IMR-90 (cell line): ENCODE measurements around the gene BGN. TPM values are rescaled to one million over a fixed set of nuclear protein-coding genes. Genes with fewer than 3 reads are reported as not detected.

Source experiments
- ATAC-seq: fragments of 200-7000 bp; cut with Tn5 transposase; 2 replicates; pipeline ENCODE4 v1.9.1; 2020; ENCODE audit warnings: low read depth, mild to moderate bottlenecking, moderate library complexity
- BruUV-seq: library from RNA; stranded (reverse); fragments of 400-500 nt; replicated peaks from 2 replicates; lab custom pipeline; 2021; lab: Mats Ljungman, UMichigan
- CTCF ChIA-PET: fragments of 300-600 bp; formaldehyde crosslinking; extraction: SDS; loops from one replicate; lab custom pipeline; 2021; ENCODE audit warnings: antibody characterized with exemption; lab: Yijun Ruan, JAX
- POLR2A ChIA-PET: fragments of 300-600 bp; sonication (Branson Sonifier 250); formaldehyde crosslinking; loops from one replicate; lab custom pipeline; 2022; ENCODE audit warnings: antibody characterized with exemption; ENCODE audit not compliant: unreplicated experiment; lab: Charles Lee
- DNase-seq: peaks from one replicate; pipeline ENCODE4 v3.0.0; 2013
- H2AFZ ChIP-seq: replicated peaks from 2 replicates; pipeline ENCODE3; 2013; ENCODE audit warnings: low read length, mild to moderate bottlenecking; ENCODE audit not compliant: poor library complexity
- H2AK5ac ChIP-seq: 2 replicates; pipeline ENCODE4 v1.6.1; 2013; ENCODE audit warnings: low read depth, low read length, inconsistent platforms
- H2AK9ac ChIP-seq: replicated peaks from 2 replicates; pipeline ENCODE3; 2013; ENCODE audit warnings: mild to moderate bottlenecking, low read depth, low read length, moderate library complexity; ENCODE audit not compliant: poor library complexity
- H2BK120ac ChIP-seq: 2 replicates; pipeline ENCODE4 v1.6.1; 2013; ENCODE audit warnings: low read depth, low read length, inconsistent platforms
- H2BK15ac ChIP-seq: 3 replicates; pipeline ENCODE4 v1.6.1; 2013; ENCODE audit warnings: low read depth, low read length, inconsistent platforms
- H2BK20ac ChIP-seq: 2 replicates; pipeline ENCODE4 v1.6.1; 2013; ENCODE audit warnings: low read depth, mild to moderate bottlenecking, inconsistent platforms, low read length, moderate library complexity
- H2BK5ac ChIP-seq: 2 replicates; pipeline ENCODE4 v1.6.1; 2013; ENCODE audit warnings: mild to moderate bottlenecking, low read depth, low read length, inconsistent platforms; ENCODE audit not compliant: poor library complexity, severe bottlenecking
- H3K14ac ChIP-seq: replicated peaks from 2 replicates; pipeline ENCODE4 v1.6.1; 2013; ENCODE audit warnings: low read depth, low read length, inconsistent platforms
- H3K18ac ChIP-seq: 2 replicates; pipeline ENCODE4 v1.6.1; 2013; ENCODE audit warnings: low read depth, low read length, control low read depth
- H3K23ac ChIP-seq: 2 replicates; pipeline ENCODE4 v1.6.1; 2013; ENCODE audit warnings: low read depth, low read length, inconsistent platforms
- H3K27ac ChIP-seq: 2 replicates; pipeline ENCODE4 v1.5.1; 2013; ENCODE audit warnings: mild to moderate bottlenecking, control low read depth, low read length; ENCODE audit not compliant: insufficient read depth
- H3K27me3 ChIP-seq: 2 replicates; pipeline ENCODE4 v1.6.1; 2013; ENCODE audit warnings: low read length; ENCODE audit not compliant: control insufficient read depth, insufficient read depth
- H3K36me3 ChIP-seq: 2 replicates; pipeline ENCODE4 v1.6.1; 2013; ENCODE audit warnings: low read length, mixed read lengths; ENCODE audit not compliant: control insufficient read depth, insufficient read depth
- H3K4ac ChIP-seq: 2 replicates; pipeline ENCODE4 v1.6.1; 2013; ENCODE audit warnings: low read depth, low read length, inconsistent platforms
- H3K4me1 ChIP-seq: 2 replicates; pipeline ENCODE4 v1.6.1; 2013; ENCODE audit warnings: low read length, mixed read lengths; ENCODE audit not compliant: control insufficient read depth, insufficient read depth
- H3K4me2 ChIP-seq: 2 replicates; pipeline ENCODE4 v1.6.1; 2013; ENCODE audit warnings: low read depth, mild to moderate bottlenecking, control low read depth, low read length, moderate library complexity
- H3K4me3 ChIP-seq: 2 replicates; pipeline ENCODE4 v1.5.1; 2013; ENCODE audit warnings: low read depth, mild to moderate bottlenecking, control low read depth, low read length, moderate library complexity; ENCODE audit not compliant: insufficient read depth
- H3K56ac ChIP-seq: 2 replicates; pipeline ENCODE4 v1.6.1; 2013; ENCODE audit warnings: low read length, inconsistent platforms; ENCODE audit not compliant: insufficient read depth; ENCODE audit errors: extremely low read depth
- H3K79me1 ChIP-seq, 2 experiments: 2 replicates each; pipeline ENCODE4 v1.6.1; 2013; ENCODE audit warnings: low read length in 2 of 2, inconsistent platforms in 1 of 2, low read depth in 1 of 2
- H3K9ac ChIP-seq: 2 replicates; pipeline ENCODE4 v1.6.1; 2013; ENCODE audit warnings: low read depth, low read length, control low read depth
- H3K9me1 ChIP-seq: 2 replicates; pipeline ENCODE4 v1.6.1; 2013; ENCODE audit warnings: low read length, inconsistent platforms; ENCODE audit not compliant: insufficient read depth
- H3K9me3 ChIP-seq: 2 replicates; pipeline ENCODE4 v1.6.1; 2013; ENCODE audit warnings: low read length; ENCODE audit not compliant: control insufficient read depth, insufficient read depth
- H4K20me1 ChIP-seq: 2 replicates; pipeline ENCODE4 v1.6.1; 2013; ENCODE audit warnings: low read length, inconsistent platforms; ENCODE audit not compliant: insufficient read depth
- H4K5ac ChIP-seq: 2 replicates; pipeline ENCODE4 v1.6.1; 2013; ENCODE audit warnings: mild to moderate bottlenecking, low read depth, low read length, control low read depth
- H4K8ac ChIP-seq, 2 experiments: 2 replicates each; pipeline ENCODE4 v1.6.1; 2013; ENCODE audit warnings: low read depth in 2 of 2, low read length in 2 of 2, control low read depth in 1 of 2, inconsistent platforms in 1 of 2
- H4K91ac ChIP-seq: 2 replicates; pipeline ENCODE4 v1.6.1; 2013; ENCODE audit warnings: low read depth, low read length, inconsistent platforms; ENCODE audit not compliant: insufficient read depth
- BHLHE40 ChIP-seq: fragments of 150-350 bp; IDR thresholded peaks from 2 replicates; pipeline ENCODE4 v1.6.1; 2016; ENCODE audit warnings: mild to moderate bottlenecking, low read depth, low read length
- CEBPB ChIP-seq: IDR thresholded peaks from 2 replicates; pipeline ENCODE4 v1.6.1; 2012; ENCODE audit warnings: low read depth, low read length, improper control_type of control experiment
- CHD1 ChIP-seq: IDR thresholded peaks from 2 replicates; pipeline ENCODE4 v1.6.1; 2012; ENCODE audit warnings: low read depth, low read length, improper control_type of control experiment
- FOS ChIP-seq: fragments of 150-350 bp; IDR thresholded peaks from 2 replicates; pipeline ENCODE4 v1.6.1; 2016; ENCODE audit warnings: low read depth, low read length
- MAFK ChIP-seq: IDR thresholded peaks from 2 replicates; pipeline ENCODE4 v1.6.1; 2012; ENCODE audit warnings: low read depth, low read length, improper control_type of control experiment
- MAZ ChIP-seq: IDR thresholded peaks from 2 replicates; pipeline ENCODE4 v1.6.1; 2012; ENCODE audit warnings: low read depth, mild to moderate bottlenecking, low read length, improper control_type of control experiment, moderate library complexity, borderline replicate concordance
- MXI1 ChIP-seq: IDR thresholded peaks from 2 replicates; pipeline ENCODE4 v1.6.1; 2012; ENCODE audit warnings: low read depth, mild to moderate bottlenecking, low read length, moderate library complexity, borderline replicate concordance
- NFE2L2 ChIP-seq: fragments of 150-350 bp; IDR thresholded peaks from 2 replicates; pipeline ENCODE4 v1.6.1; 2016; ENCODE audit warnings: low read depth, mild to moderate bottlenecking, low read length
- POLR2A ChIP-seq: IDR thresholded peaks from 2 replicates; pipeline ENCODE4 v1.6.1; 2012; ENCODE audit warnings: mild to moderate bottlenecking, low read depth, low read length
- RAD21 ChIP-seq: IDR thresholded peaks from 2 replicates; pipeline ENCODE4 v1.6.1; 2012; ENCODE audit warnings: low read length, improper control_type of control experiment
- RCOR1 ChIP-seq: IDR thresholded peaks from 2 replicates; pipeline ENCODE4 v1.6.1; 2012; ENCODE audit warnings: mild to moderate bottlenecking, low read length, improper control_type of control experiment; ENCODE audit not compliant: insufficient replicate concordance
- RFX5 ChIP-seq: IDR thresholded peaks from 2 replicates; pipeline ENCODE4 v1.8.0; 2012; ENCODE audit warnings: low read depth, mild to moderate bottlenecking, low read length, moderate library complexity
- SMC3 ChIP-seq: fragments of 150-350 bp; IDR thresholded peaks from 2 replicates; pipeline ENCODE4 v1.6.1; 2016; ENCODE audit warnings: low read depth, mild to moderate bottlenecking, antibody characterized with exemption, low read length, moderate library complexity
- WGBS, 2 experiments: methylation state at CpG; one replicate each; pipeline versions ENCODE4 v1.1.5 to v1.1.7; 2013; ENCODE audit warnings: missing lambda C conversion rate in 2 of 2; ENCODE audit not compliant: insufficient read length in 1 of 2; ENCODE audit errors: extremely low coverage in 2 of 2; 5-methylcytosine and 5-hydroxymethylcytosine counted together
- dilution Hi-C: fragments of 300-500 bp; cut with HindIII; formaldehyde crosslinking; loops from one replicate; pipeline ENCODE4 v1.14.3; 2018; ENCODE audit warnings: low sequenced_read_pairs; ENCODE audit not compliant: unreplicated experiment
- in situ Hi-C: fragments of 300-500 bp; cut with MboI; formaldehyde crosslinking; loops from 3 replicates; pipeline ENCODE4 v1.14.3; 2019; ENCODE audit warnings: low sequenced_read_pairs, inconsistent platforms, mixed read lengths
- intact Hi-C: fragments of 100-400 bp; cut with micrococcal nuclease; formaldehyde crosslinking; loops from 2 replicates; pipeline ENCODE4 v1.10.0; 2022
- polyA plus RNA-seq, 3 experiments: library from polyadenylated mRNA; depleted of rRNA; stranded (reverse); fragments of >200 nt; gene quantifications; 2 replicates each; pipeline ENCODE4 v1.2.3, GENCODE V29; 2012; ENCODE audit warnings: low replicate concordance in 1 of 3
- total RNA-seq: library from RNA; depleted of rRNA; stranded (reverse); fragments of >200 nt; gene quantifications from 2 replicates; pipeline ENCODE4 v1.2.3, GENCODE V29; 2012
- TF ChIP-seq, protein P1 (sequence below): fragments of 150-350 bp; IDR thresholded peaks from 2 replicates; pipeline ENCODE4 v1.6.1; 2017; ENCODE audit warnings: mild to moderate bottlenecking, antibody characterized with exemption, low read length, low read depth
- TF ChIP-seq, protein P2 (sequence below): fragments of 150-350 bp; IDR thresholded peaks from 2 replicates; pipeline ENCODE4 v1.6.1; 2016; ENCODE audit warnings: low read depth, mild to moderate bottlenecking, low read length, moderate library complexity, borderline replicate concordance
- TF ChIP-seq, protein P3 (sequence below): conservative IDR thresholded peaks from 2 replicates; pipeline ENCODE4 v1.5.1; 2012; ENCODE audit warnings: mild to moderate bottlenecking, low read depth, low read length, improper control_type of control experiment

Gene BGN
- total and polyA plus RNA-seq, 2 of the 4 experiments (the other 2 are of a cell fraction): 11.3 to 298 TPM

DNA sequence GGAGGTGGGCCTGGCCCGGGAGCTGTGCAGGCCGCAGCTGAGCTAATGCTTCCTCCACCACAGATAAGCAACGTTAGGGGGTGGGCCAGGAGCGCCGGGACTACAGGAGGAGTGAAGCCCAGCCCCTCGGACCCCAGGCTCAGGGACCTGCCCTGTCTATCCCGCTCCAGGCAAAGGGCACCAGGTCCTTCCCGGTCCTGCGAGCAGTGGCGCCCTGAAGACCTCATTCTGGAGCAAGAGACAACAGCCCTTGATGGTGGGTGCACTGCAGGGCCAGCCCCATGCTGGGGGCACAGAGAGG lies 48.2 kb upstream of the BGN start:
- Histone ChIP-seq H2BK5ac (no peak overlapping the region), H2AK5ac (no peak overlapping the region), H3K27me3 (peaks cover 2% of the 10 kb centered on the region; the same call in 1 of the 2 replicates), H2BK120ac (no peak overlapping the region), H3K9ac (no peak overlapping the region), H3K4me1 (no peaks in the 10 kb centered on the region), H3K23ac (no peak overlapping the region), H4K20me1 (no peaks in the 10 kb centered on the region; the same call in 1 of the 2 replicates), H3K18ac (no peak overlapping the region), H4K8ac (no peak overlapping the region), H3K56ac (no peak overlapping the region), H2BK20ac (no peak overlapping the region), H3K4me3 (no peak overlapping the region), H3K9me1 (no peaks in the 10 kb centered on the region), H3K36me3 (no peaks in the 10 kb centered on the region), H2AK9ac (no peak overlapping the region), H3K4me2 (no peak overlapping the region), H3K27ac (no peak overlapping the region), H3K79me1 (no peaks in the 10 kb centered on the region), H3K14ac (no peak overlapping the region), H2AFZ (no peak overlapping the region), H3K4ac (no peak overlapping the region), H4K5ac (no peak overlapping the region), H2BK15ac (no peak overlapping the region), H4K91ac (no peak overlapping the region), H3K9me3 (peaks cover 3% of the 10 kb centered on the region; the same call in 1 of the 2 replicates)
- DNase-seq (no peak), ATAC-seq (no peak)
- intact Hi-C loops: no loop called here
- ChIA-PET POLR2A (no interaction called here), CTCF (no interaction called here)
- dilution Hi-C loops: no loop called here
- BruUV-seq: no TSS peak
- 67% methylated on average over 3 of the region's 10 CpGs; no CpG with 5 or more reads in 1 of the 2 experiments for WGBS, 2 experiments
- in situ Hi-C loops: no loop called here
- TF ChIP-seq CHD1: no peak
- TF ChIP-seq MAZ: no peak
- no peak for TF ChIP-seq RFX5
- no peak for TF ChIP-seq RCOR1
- no peak for TF ChIP-seq MAFK
- TF ChIP-seq MXI1: no peak
- TF ChIP-seq POLR2A: no peak
- TF ChIP-seq, protein P1, sequence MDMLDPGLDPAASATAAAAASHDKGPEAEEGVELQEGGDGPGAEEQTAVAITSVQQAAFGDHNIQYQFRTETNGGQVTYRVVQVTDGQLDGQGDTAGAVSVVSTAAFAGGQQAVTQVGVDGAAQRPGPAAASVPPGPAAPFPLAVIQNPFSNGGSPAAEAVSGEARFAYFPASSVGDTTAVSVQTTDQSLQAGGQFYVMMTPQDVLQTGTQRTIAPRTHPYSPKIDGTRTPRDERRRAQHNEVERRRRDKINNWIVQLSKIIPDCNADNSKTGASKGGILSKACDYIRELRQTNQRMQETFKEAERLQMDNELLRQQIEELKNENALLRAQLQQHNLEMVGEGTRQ: no peak
- no peak for TF ChIP-seq CEBPB
- TF ChIP-seq, protein P2, sequence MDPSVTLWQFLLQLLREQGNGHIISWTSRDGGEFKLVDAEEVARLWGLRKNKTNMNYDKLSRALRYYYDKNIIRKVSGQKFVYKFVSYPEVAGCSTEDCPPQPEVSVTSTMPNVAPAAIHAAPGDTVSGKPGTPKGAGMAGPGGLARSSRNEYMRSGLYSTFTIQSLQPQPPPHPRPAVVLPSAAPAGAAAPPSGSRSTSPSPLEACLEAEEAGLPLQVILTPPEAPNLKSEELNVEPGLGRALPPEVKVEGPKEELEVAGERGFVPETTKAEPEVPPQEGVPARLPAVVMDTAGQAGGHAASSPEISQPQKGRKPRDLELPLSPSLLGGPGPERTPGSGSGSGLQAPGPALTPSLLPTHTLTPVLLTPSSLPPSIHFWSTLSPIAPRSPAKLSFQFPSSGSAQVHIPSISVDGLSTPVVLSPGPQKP: no peak
- TF ChIP-seq SMC3: no peak
- TF ChIP-seq BHLHE40: no peak
- no peak for TF ChIP-seq RAD21
- TF ChIP-seq, protein P3, sequence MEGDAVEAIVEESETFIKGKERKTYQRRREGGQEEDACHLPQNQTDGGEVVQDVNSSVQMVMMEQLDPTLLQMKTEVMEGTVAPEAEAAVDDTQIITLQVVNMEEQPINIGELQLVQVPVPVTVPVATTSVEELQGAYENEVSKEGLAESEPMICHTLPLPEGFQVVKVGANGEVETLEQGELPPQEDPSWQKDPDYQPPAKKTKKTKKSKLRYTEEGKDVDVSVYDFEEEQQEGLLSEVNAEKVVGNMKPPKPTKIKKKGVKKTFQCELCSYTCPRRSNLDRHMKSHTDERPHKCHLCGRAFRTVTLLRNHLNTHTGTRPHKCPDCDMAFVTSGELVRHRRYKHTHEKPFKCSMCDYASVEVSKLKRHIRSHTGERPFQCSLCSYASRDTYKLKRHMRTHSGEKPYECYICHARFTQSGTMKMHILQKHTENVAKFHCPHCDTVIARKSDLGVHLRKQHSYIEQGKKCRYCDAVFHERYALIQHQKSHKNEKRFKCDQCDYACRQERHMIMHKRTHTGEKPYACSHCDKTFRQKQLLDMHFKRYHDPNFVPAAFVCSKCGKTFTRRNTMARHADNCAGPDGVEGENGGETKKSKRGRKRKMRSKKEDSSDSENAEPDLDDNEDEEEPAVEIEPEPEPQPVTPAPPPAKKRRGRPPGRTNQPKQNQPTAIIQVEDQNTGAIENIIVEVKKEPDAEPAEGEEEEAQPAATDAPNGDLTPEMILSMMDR: no peak
- no peak for TF ChIP-seq FOS
- no peak for TF ChIP-seq NFE2L2
